ENCODE data around the gene PBX3.

GRCh38 chr9:125989524-125990180 lies 242.5 kb downstream of the PBX3 start:
- TF ChIP-seq RAD21 (IDR thresholded peaks at IDR 0.05) (no peak), CTCF (IDR thresholded peaks at IDR 0.05; ENCODE audit: low read depth, low read length, missing input control) (no peak), REST (IDR thresholded peaks at IDR 0.05) (no peak)
